Endothelial cell of umbilical vein (primary cell): Measurements from ENCODE around the gene PAPPA2. TPM values are rescaled to one million over a fixed set of nuclear protein-coding genes. Genes with fewer than 3 reads are reported as not detected.

Experiments
- BruUV-seq: library from RNA; stranded (reverse); fragments of 400-500 nt; replicated peaks from 2 replicates; lab custom pipeline; 2021; lab: Mats Ljungman, UMichigan
- CTCF ChIA-PET: fragments of 300-600, 350-600 bp; sonication (Branson Sonifier 250); formaldehyde crosslinking; loops from one replicate; lab custom pipeline; 2021; ENCODE audit warnings: antibody characterized with exemption, inconsistent platforms; lab: Charles Lee
- POLR2A ChIA-PET: fragments of 300-600, 350-600 bp; sonication (Branson Sonifier 250); formaldehyde crosslinking; loops from one replicate; lab custom pipeline; 2021; ENCODE audit warnings: antibody characterized with exemption, inconsistent platforms; lab: Charles Lee
- DNase-seq: peaks from one replicate; pipeline ENCODE4 v3.0.0-alpha.2; 2011; ENCODE audit warnings: low read depth, low spot score
- FAIRE-seq: peaks from 2 replicates; lab custom pipeline; 2011; peaks lifted over from hg19 to GRCh38; lab: Jason Lieb, UNC
- H2AFZ ChIP-seq: 2 replicates; pipeline ENCODE4 v1.6.0; 2012; ENCODE audit warnings: low read depth, low read length, control low read depth, inconsistent platforms
- H3K27ac ChIP-seq: 2 replicates; pipeline ENCODE4 v1.5.1; 2011; ENCODE audit warnings: low read depth, mild to moderate bottlenecking, control low read depth, low read length, moderate library complexity; ENCODE audit not compliant: insufficient read depth
- H3K27me3 ChIP-seq, 2 experiments: 2 replicates each; pipeline versions ENCODE4 v1.6.0 to v1.6.1; 2011; ENCODE audit warnings: low read length in 2 of 2, mixed read lengths in 1 of 2; ENCODE audit not compliant: control insufficient read depth in 2 of 2, insufficient read depth in 2 of 2
- H3K36me3 ChIP-seq, 2 experiments: 2 replicates in 1 of 2; 3 replicates in 1 of 2; pipeline ENCODE4 v1.5.1; 2011; ENCODE audit warnings: low read length in 2 of 2, mild to moderate bottlenecking in 1 of 2, moderate library complexity in 1 of 2; ENCODE audit not compliant: control insufficient read depth in 2 of 2, insufficient read depth in 2 of 2; ENCODE audit errors: extremely low read depth in 1 of 2
- H3K4me1 ChIP-seq: 3 replicates; pipeline ENCODE4 v1.5.1; 2011; ENCODE audit warnings: mild to moderate bottlenecking, low read length; ENCODE audit not compliant: control insufficient read depth, insufficient read depth; ENCODE audit errors: extremely low read depth
- H3K4me2 ChIP-seq: 2 replicates; pipeline ENCODE4 v1.6.1; 2011; ENCODE audit warnings: low read length, control low read depth, mixed read lengths; ENCODE audit not compliant: insufficient read depth
- H3K4me3 ChIP-seq, 3 experiments: fragments of 200-600 bp in 1 of 3; sonication (generic), shearing (Covaris generic) in 1 of 3; replicated peaks in 1 of 3; 2 replicates each; pipeline ENCODE4 v1.5.1; 2011 to 2016; ENCODE audit warnings: control low read depth in 3 of 3, low read length in 3 of 3, mild to moderate bottlenecking in 2 of 3, inconsistent platforms in 1 of 3, low read depth in 1 of 3, moderate library complexity in 1 of 3; ENCODE audit not compliant: insufficient read depth in 1 of 3
- H3K79me2 ChIP-seq: 2 replicates; pipeline ENCODE4 v1.6.0; 2012; ENCODE audit warnings: low read length, inconsistent platforms; ENCODE audit not compliant: control insufficient read depth, insufficient read depth
- H3K9ac ChIP-seq: replicated peaks from 2 replicates; pipeline ENCODE3; 2011; ENCODE audit warnings: low read length, control low read depth; ENCODE audit not compliant: insufficient read depth; ENCODE audit errors: extremely low read depth
- H3K9me1 ChIP-seq: replicated peaks from 3 replicates; pipeline ENCODE4 v1.6.0; 2011; ENCODE audit warnings: mild to moderate bottlenecking, low read length; ENCODE audit not compliant: control insufficient read depth, insufficient read depth; ENCODE audit errors: extremely low read depth
- H3K9me3 ChIP-seq: replicated peaks from 2 replicates; pipeline ENCODE4 v1.5.1; 2012; ENCODE audit warnings: low read length, inconsistent platforms; ENCODE audit not compliant: control insufficient read depth, insufficient read depth
- H4K20me1 ChIP-seq: replicated peaks from 2 replicates; pipeline ENCODE3; 2011; ENCODE audit warnings: mild to moderate bottlenecking, low read length; ENCODE audit not compliant: control insufficient read depth, insufficient read depth; ENCODE audit errors: extremely low read depth
- EZH2 ChIP-seq: IDR thresholded peaks from 2 replicates; pipeline ENCODE4 v1.6.1; 2012; ENCODE audit warnings: borderline replicate concordance, low read depth, mild to moderate bottlenecking, moderate library complexity, low read length, inconsistent platforms; ENCODE audit not compliant: severe bottlenecking
- JUN ChIP-seq: IDR thresholded peaks from 2 replicates; pipeline ENCODE4 v1.6.1; 2011; ENCODE audit warnings: borderline replicate concordance, low read depth; ENCODE audit not compliant: insufficient read length, insufficient read depth
- MYC ChIP-seq: IDR thresholded peaks from one replicate; pipeline ENCODE4 v1.6.1; 2011; ENCODE audit warnings: mild to moderate bottlenecking, low read depth, low read length
- POLR2A ChIP-seq: IDR thresholded peaks from 2 replicates; pipeline ENCODE4 v1.6.1; 2012; ENCODE audit warnings: low read depth, mild to moderate bottlenecking, control low read depth, low read length
- dilution Hi-C: fragments of 300-500 bp; cut with MboI; formaldehyde crosslinking; loops from one replicate; pipeline ENCODE4 v1.15.0; 2019; ENCODE audit warnings: low sequenced_read_pairs; ENCODE audit not compliant: extremely low pct_ligation_motif_present
- intact Hi-C: fragments of 100-400 bp; cut with micrococcal nuclease; formaldehyde crosslinking; loops from one replicate; pipeline ENCODE4 v1.10.0; 2022
- polyA plus RNA-seq, 4 experiments: library from polyadenylated mRNA; depleted of rRNA in 3 of 4; stranded (reverse) in 3 of 4; unstranded in 1 of 4; fragments of >200 nt; gene quantifications; 2 replicates each; pipeline versions ENCODE4 v1.2.1 to v1.2.3, GENCODE V29; 2011 to 2012; ENCODE audit warnings: missing spikeins in 1 of 4
- total RNA-seq: library from RNA; stranded (reverse); gene quantifications from 2 replicates; pipeline ENCODE4 v1.2.3, GENCODE V29; 2021
- TF ChIP-seq, protein P1 (sequence below), 2 donors: IDR thresholded peaks; 1 replicate in 1 of 2; 2 replicates in 1 of 2; pipeline ENCODE4 v1.5.1; 2011; ENCODE audit warnings: low read length in 2 of 2, mild to moderate bottlenecking in 2 of 2, moderate library complexity in 2 of 2, control low read depth in 1 of 2, inconsistent platforms in 1 of 2, low read depth in 1 of 2; ENCODE audit not compliant: insufficient read depth in 1 of 2; ENCODE audit errors: extremely low read depth in 1 of 2
- TF ChIP-seq, protein P2 (sequence below): IDR thresholded peaks from 2 replicates; pipeline ENCODE4 v1.6.1; 2011; ENCODE audit not compliant: insufficient read depth, insufficient read length

Gene PAPPA2
- total and polyA plus RNA-seq, 2 donors (not counting 3 experiments of a cell fraction or from before 2014, with no cell fraction given), result not detected

DNA sequence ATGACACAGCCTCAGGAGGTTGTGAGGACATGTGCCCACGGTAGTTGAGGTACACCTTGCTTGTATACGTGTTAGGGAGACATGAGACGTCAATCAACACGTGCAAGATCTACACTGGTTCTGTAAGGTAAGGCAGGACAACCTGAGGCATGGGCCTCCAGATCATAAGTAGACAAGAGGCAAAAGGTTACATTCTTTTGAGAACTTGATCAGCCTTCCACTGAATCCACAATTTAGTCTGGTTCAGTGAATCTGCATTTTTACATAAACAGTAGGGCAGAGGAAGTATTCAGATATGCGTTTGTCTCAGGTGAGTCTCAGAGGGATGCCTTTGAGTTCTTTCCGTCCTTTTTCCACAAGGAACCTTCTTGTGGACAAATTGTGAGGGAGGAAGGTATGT, 352.6 kb downstream of the PAPPA2 start:
- intact Hi-C loops, result no loop called here
- CTCF ChIA-PET, result no interaction called here

DNA sequence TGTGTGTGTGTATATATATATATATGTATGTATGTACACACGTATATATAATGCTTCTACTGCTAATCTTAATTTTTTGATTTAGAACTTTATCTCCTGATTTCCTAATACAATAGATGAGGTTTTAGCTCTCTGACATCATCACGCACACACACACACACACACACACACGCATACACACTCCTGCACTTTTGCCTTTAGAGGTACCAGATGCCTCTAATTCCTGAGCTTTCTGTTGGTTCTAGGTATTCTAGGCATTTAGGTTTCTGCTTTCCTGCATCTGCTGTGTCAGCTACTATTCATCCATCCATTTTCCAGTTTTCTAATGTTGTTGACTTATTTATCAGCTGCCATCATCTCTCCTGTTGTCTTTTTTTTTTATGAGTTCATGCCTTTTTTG, 353.3 kb downstream of the PAPPA2 start:
- Histone ChIP-seq H4K20me1 (no peaks in the 10 kb centered on the region), H3K27me3 (no peaks in the 10 kb centered on the region), H3K79me2 (no peaks in the 10 kb centered on the region), H3K9ac (no peak overlapping the region), H3K4me1 (no peaks in the 10 kb centered on the region), H3K9me3 (peaks cover 2% of the 10 kb centered on the region), H3K27ac (no peak overlapping the region), H3K4me2 (no peak overlapping the region), H3K36me3 (no peaks in the 10 kb centered on the region), H2AFZ (no peak overlapping the region), H3K4me3 (no peak overlapping the region), H3K9me1 (no peaks in the 10 kb centered on the region)
- CTCF ChIA-PET, result no interaction called here
- FAIRE-seq (no peak), DNase-seq (no peak)
- intact Hi-C loops (no loop called here), dilution Hi-C loops (no loop called here)
- no peak for TF ChIP-seq JUN
- TF ChIP-seq MYC, result no peak
- TF ChIP-seq, protein P1, sequence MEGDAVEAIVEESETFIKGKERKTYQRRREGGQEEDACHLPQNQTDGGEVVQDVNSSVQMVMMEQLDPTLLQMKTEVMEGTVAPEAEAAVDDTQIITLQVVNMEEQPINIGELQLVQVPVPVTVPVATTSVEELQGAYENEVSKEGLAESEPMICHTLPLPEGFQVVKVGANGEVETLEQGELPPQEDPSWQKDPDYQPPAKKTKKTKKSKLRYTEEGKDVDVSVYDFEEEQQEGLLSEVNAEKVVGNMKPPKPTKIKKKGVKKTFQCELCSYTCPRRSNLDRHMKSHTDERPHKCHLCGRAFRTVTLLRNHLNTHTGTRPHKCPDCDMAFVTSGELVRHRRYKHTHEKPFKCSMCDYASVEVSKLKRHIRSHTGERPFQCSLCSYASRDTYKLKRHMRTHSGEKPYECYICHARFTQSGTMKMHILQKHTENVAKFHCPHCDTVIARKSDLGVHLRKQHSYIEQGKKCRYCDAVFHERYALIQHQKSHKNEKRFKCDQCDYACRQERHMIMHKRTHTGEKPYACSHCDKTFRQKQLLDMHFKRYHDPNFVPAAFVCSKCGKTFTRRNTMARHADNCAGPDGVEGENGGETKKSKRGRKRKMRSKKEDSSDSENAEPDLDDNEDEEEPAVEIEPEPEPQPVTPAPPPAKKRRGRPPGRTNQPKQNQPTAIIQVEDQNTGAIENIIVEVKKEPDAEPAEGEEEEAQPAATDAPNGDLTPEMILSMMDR (IDR thresholded peaks at IDR 0.05; ENCODE audit: extremely low read depth in 1 of 2, insufficient read depth in 1 of 2, low read depth in 1 of 2, low read length in 2 of 2), result no peak
- BruUV-seq, result no TSS peak
- POLR2A ChIA-PET, result no interaction called here

More for the DNA sequence above, 352.6 kb downstream of the PAPPA2 start:
- H2AFZ ChIP-seq, result no peak overlapping the region
- dilution Hi-C loops, result no loop called here
- FAIRE-seq (no peak), DNase-seq (no peak)
- no peak overlapping the region for H3K27ac ChIP-seq
- no peak overlapping the region for H3K4me3 ChIP-seq
- H4K20me1 ChIP-seq, result no peaks in the 10 kb centered on the region
- no peaks in the 10 kb centered on the region for H3K36me3 ChIP-seq
- POLR2A ChIA-PET, result no interaction called here
- H3K79me2 ChIP-seq, result no peaks in the 10 kb centered on the region
- H3K4me1 ChIP-seq, result no peaks in the 10 kb centered on the region
- no TSS peak for BruUV-seq
- H3K9ac ChIP-seq, result no peak overlapping the region
- no peaks in the 10 kb centered on the region for H3K9me1 ChIP-seq
- H3K4me2 ChIP-seq, result no peak overlapping the region
- H3K9me3 ChIP-seq, result peaks cover 2% of the 10 kb centered on the region
- TF ChIP-seq, protein P1 (IDR thresholded peaks at IDR 0.05; ENCODE audit: extremely low read depth in 1 of 2, insufficient read depth in 1 of 2, low read depth in 1 of 2, low read length in 2 of 2), result no peak
- no peak for TF ChIP-seq EZH2
- TF ChIP-seq, protein P2, sequence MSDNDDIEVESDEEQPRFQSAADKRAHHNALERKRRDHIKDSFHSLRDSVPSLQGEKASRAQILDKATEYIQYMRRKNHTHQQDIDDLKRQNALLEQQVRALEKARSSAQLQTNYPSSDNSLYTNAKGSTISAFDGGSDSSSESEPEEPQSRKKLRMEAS, result no peak
- TF ChIP-seq POLR2A, result no peak
- TF ChIP-seq MYC, result no peak
- no peaks in the 10 kb centered on the region for H3K27me3 ChIP-seq
